H1 (cell line): ENCODE data around the gene DBF4B.

Experiments used
- BACH1 ChIP-seq: IDR thresholded peaks from 2 replicates; pipeline ENCODE4 v1.6.1; 2012; ENCODE audit warnings: low read length, improper control_type of control experiment
- CEBPB ChIP-seq: IDR thresholded peaks from 2 replicates; pipeline ENCODE4 v1.6.1; 2012; ENCODE audit warnings: low read depth, low read length
- CREB1 ChIP-seq: IDR thresholded peaks from 2 replicates; pipeline ENCODE4 v1.6.1; 2012; ENCODE audit warnings: inconsistent platforms
- CTCF ChIP-seq, 3 experiments: IDR thresholded peaks; 1 replicate in 2 of 3; 2 replicates in 1 of 3; pipeline versions ENCODE4 v1.5.1 to v1.6.1; 2011; ENCODE audit warnings: low read length in 3 of 3, mild to moderate bottlenecking in 3 of 3, inconsistent platforms in 2 of 3, low read depth in 1 of 3, moderate library complexity in 1 of 3; ENCODE audit not compliant: insufficient read depth in 1 of 3; ENCODE audit errors: control extremely low read depth in 1 of 3
- E2F6 ChIP-seq: IDR thresholded peaks from 2 replicates; pipeline ENCODE4 v1.6.1; 2012; ENCODE audit warnings: inconsistent platforms
- EP300 ChIP-seq, 2 experiments: IDR thresholded peaks; 1 replicate in 1 of 2; 2 replicates in 1 of 2; pipeline ENCODE4 v1.6.1; 2011 to 2012; ENCODE audit warnings: low read depth in 2 of 2, low read length in 2 of 2, mild to moderate bottlenecking in 2 of 2, borderline replicate concordance in 1 of 2, inconsistent platforms in 1 of 2, moderate library complexity in 1 of 2
- EZH2 ChIP-seq: fragments of 200-600 bp; sonication (generic); IDR thresholded peaks from 2 replicates; pipeline ENCODE4 v1.7.1; 2012; ENCODE audit warnings: low read depth, mild to moderate bottlenecking, moderate library complexity, low read length, inconsistent platforms; ENCODE audit not compliant: severe bottlenecking
- MAX ChIP-seq: IDR thresholded peaks from 2 replicates; pipeline ENCODE4 v1.6.1; 2012; ENCODE audit warnings: inconsistent platforms
- POLR2A ChIP-seq, 2 experiments: IDR thresholded peaks; 1 replicate in 1 of 2; 2 replicates in 1 of 2; pipeline ENCODE4 v1.6.1; 2011; ENCODE audit warnings: low read depth in 2 of 2, low read length in 2 of 2, mild to moderate bottlenecking in 2 of 2; ENCODE audit errors: control extremely low read depth in 1 of 2
- RAD21 ChIP-seq, 2 experiments: IDR thresholded peaks in 1 of 2; conservative IDR thresholded peaks in 1 of 2; 2 replicates each; pipeline ENCODE4 v1.6.1; 2011; ENCODE audit warnings: low read depth in 2 of 2, low read length in 2 of 2, improper control_type of control experiment in 1 of 2, inconsistent platforms in 1 of 2, mild to moderate bottlenecking in 1 of 2, moderate library complexity in 1 of 2
- SP1 ChIP-seq: IDR thresholded peaks from 2 replicates; pipeline ENCODE4 v1.6.1; 2011; ENCODE audit warnings: low read depth, low read length

GRCh38 chr17:44693609-44694008 lies 14.9 kb upstream of the DBF4B start:
- TF ChIP-seq SP1 (no peak), CTCF (IDR thresholded peaks at IDR 0.05; ENCODE audit: control extremely low read depth in 1 of 3, insufficient read depth in 1 of 3, low read depth in 1 of 3, low read length in 3 of 3) (no peak), EP300 (IDR thresholded peaks at IDR 0.05; ENCODE audit: borderline replicate concordance in 1 of 2, low read depth in 2 of 2, low read length in 2 of 2) (no peak), EZH2 (no peak), BACH1 (no peak), MAX (no peak), E2F6 (no peak), CEBPB (no peak), POLR2A (IDR thresholded peaks at IDR 0.05; ENCODE audit: control extremely low read depth in 1 of 2, low read depth in 2 of 2, low read length in 2 of 2) (no peak), CREB1 (no peak), RAD21 (IDR thresholded peaks at IDR 0.05 in 1 of 2, conservative IDR thresholded peaks at IDR 0.05 in 1 of 2; ENCODE audit: low read depth in 2 of 2, low read length in 2 of 2) (no peak)
